Heart left ventricle (tissue), 13 donors: Measurements from ENCODE around the gene PLCH1.

Source experiments
- CTCF ChIP-seq, 12 donors: fragments of 200-600 bp; sonication (generic) in 4 of 12; IDR thresholded peaks; one replicate each; pipeline versions ENCODE4 v1.5.0 to v1.8.0; 2018 to 2022; ENCODE audit warnings: antibody characterized with exemption in 12 of 12, mild to moderate bottlenecking in 5 of 12
- POLR2A ChIP-seq, 2 donors: fragments of 450-650 bp; IDR thresholded peaks; one replicate each; pipeline ENCODE4 v1.6.1; 2017; ENCODE audit warnings: antibody characterized with exemption in 2 of 2, mild to moderate bottlenecking in 2 of 2, moderate library complexity in 2 of 2
- donor health status: ischemic (EF 13 %, LVEDD 7.1; RV severe dilation, severe dysfunction).
- donor health status: DM: no; HTN: yes; CAD: no.
- donor health status: DM: no; HTN: no; CAD: no.
- donor health status: ischemic (EF 25% LVEDD 6.9; RV normal size, moderate dysfunction).
- donor health status: ischemic (EF 25% LVEDD 5.7; RV mildly dilated, moderate dysfunction).
- donor health status: ischemic (EF 35%, LVEDD 5.7; RV mildly dilated, moderate dysfunction).
- donor health status: nonischemic (EF 11% LVEDD 7.7; RV severe dilation, severe dysfunction).
- donor health status: DM: yes; HTN: yes; CAD: no.
- donor health status: PGD.
- donor health status: ischemic (EF 29% LVEDD 5.4; RV normal size, mild dysfunction).
- donor health status: nonischemic (EF 23%, LVEDD 6.1; RV moderate dilation, normal function).

DNA sequence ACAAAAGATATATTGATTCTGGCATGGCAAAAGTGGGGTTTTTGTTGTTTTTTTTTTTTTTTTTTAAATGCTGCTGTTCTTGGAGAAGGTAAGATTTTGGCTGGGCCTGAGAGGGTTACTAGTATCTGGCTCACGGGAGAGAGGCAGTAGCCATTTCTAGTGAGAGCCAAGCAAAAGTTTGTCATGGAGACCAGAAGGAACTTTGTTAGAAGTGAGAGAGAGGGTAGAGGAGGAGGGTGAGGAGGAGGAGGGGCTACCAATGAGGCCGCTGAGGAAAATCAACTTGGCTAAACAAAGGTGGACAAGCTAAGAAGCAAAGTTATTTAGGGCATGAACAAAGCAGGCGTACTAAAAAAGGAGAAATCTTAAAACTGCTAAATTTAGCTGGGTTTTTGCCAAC is 402.5 kb downstream of the PLCH1 start:
- TF ChIP-seq CTCF (IDR thresholded peaks at IDR 0.05), result no peak
- TF ChIP-seq POLR2A (IDR thresholded peaks at IDR 0.05), result no peak
